ENCODE data around the gene C1QBP. TPM values are rescaled to one million over a fixed set of nuclear protein-coding genes. Genes with fewer than 3 reads are reported as not detected.

The C1QBP gene, protein sequence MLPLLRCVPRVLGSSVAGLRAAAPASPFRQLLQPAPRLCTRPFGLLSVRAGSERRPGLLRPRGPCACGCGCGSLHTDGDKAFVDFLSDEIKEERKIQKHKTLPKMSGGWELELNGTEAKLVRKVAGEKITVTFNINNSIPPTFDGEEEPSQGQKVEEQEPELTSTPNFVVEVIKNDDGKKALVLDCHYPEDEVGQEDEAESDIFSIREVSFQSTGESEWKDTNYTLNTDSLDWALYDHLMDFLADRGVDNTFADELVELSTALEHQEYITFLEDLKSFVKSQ
- polyA plus RNA-seq (2013, experiment 1 of 2) = 220 TPM
- 228 TPM for polyA plus RNA-seq (2013, experiment 2 of 2)

- 0% methylated on average over 51 to 60 of the region's 75 CpGs for WGBS, 2 experiments (ENCODE audit: insufficient coverage in 2 of 2)
- Histone ChIP-seq H3K4me3 (ENCODE audit: extremely low read depth, insufficient read depth, low read length, poor library complexity, severe bottlenecking) (peak within 1 kb of the TSS; percentile 73), H3K36me3 (ENCODE audit: control insufficient read depth, insufficient read depth, low read length) (peaks cover 59% of the 10 kb centered on the region), H3K4me1 (ENCODE audit: control insufficient read depth, insufficient read depth, low read length, poor library complexity, severe bottlenecking) (peaks cover 8% of the 10 kb centered on the region), H3K27ac (ENCODE audit: low read depth, low read length, severe bottlenecking) (peak within 1 kb of the TSS; percentile 62), H3K9me3 (ENCODE audit: control insufficient read depth, low read length) (no peaks in the 10 kb centered on the region)
These were observed at the start of gene C1QBP for GRCh38 chr17:5438716-5439445. Gene C1QBP, minus strand, starts transcription at chr17:5439155. Its CDS starts 82 bp downstream, at chr17:5439073.

DNA sequence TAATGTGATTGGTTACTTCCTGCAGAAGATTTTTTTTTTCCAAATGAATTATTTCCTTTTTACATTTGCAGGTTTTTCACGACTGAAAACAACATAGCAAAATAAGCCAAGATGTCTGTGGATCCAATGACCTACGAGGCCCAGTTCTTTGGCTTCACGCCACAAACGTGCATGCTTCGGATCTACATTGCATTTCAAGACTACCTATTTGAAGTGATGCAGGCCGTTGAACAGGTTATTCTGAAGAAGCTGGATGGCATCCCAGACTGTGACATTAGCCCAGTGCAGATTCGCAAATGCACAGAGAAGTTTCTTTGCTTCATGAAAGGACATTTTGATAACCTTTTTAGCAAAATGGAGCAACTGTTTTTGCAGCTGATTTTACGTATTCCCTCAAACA lies 49.8 kb upstream of the C1QBP start:
- WGBS, 2 experiments (ENCODE audit: insufficient coverage in 2 of 2) = 95 to 96% methylated on average over 7 to 8 of the region's 8 CpGs
- H3K9me3 ChIP-seq (ENCODE audit: control insufficient read depth, low read length) = peaks cover 15% of the 10 kb centered on the region
- no peak overlapping the region for H3K27ac ChIP-seq (ENCODE audit: low read depth, low read length, severe bottlenecking)
- H3K4me3 ChIP-seq (ENCODE audit: extremely low read depth, insufficient read depth, low read length, poor library complexity, severe bottlenecking) = no peak overlapping the region
- peaks cover 8% of the 10 kb centered on the region for H3K4me1 ChIP-seq (ENCODE audit: control insufficient read depth, insufficient read depth, low read length, poor library complexity, severe bottlenecking)
- peaks cover 48% of the 10 kb centered on the region for H3K36me3 ChIP-seq (ENCODE audit: control insufficient read depth, insufficient read depth, low read length)

DNA sequence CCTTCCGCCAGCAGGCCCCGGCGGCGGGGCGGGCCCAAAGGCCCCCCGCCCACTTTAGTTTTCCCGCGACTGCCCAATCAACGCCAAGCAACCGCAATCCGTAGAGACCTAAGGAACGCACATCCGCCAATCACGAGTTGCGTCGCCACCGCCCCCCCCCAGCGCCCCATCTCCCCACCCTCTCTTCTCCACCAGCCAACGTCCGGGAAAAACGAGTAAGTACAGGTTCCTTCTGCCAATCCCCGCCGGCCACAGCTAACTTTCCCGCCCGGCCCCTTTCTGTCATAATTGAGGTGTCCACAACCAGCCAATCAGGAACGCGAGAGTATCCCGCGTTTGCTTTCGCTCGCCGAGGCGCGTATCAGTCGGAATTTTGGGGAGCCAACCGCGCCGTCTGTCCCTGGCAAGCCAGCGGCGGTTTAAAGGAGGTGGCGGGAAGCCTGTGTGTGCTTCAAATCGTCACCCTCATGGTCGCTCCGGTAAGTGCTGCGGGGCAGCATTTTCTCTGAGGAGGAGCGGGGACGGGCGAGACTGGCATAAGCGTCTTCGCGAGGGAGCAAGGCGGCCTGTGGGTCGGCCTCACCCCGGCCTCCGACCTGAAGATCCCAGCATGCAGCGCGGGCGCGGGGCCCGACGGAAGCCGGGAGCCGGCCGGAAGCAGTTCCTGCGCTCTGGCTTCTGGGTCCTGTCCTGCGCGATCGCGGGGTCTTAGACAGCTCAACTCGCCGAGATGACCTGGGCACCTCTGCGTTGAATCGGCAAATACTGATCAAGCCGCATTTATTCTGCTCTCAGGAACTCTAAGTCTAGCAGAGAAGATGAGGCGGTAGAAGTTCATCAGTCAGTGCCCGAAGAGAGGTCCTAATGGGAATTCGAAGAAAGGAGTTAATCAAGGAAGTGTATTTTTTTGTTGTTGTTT lies 47.5 kb upstream of the C1QBP start, which contains the start of gene MIS12:
TSS of gene MIS12 (plus strand) at position 361 of the 919 bp plus-strand sequence. CDS start 2,297 bp downstream, outside the sequence.
- peaks cover 70% of the 10 kb centered on the region for H3K36me3 ChIP-seq (ENCODE audit: control insufficient read depth, insufficient read depth, low read length)
- peak within 1 kb of the TSS; percentile 98 for H3K4me3 ChIP-seq (ENCODE audit: extremely low read depth, insufficient read depth, low read length, poor library complexity, severe bottlenecking)
- peak within 1 kb of the TSS; percentile 100 for H3K27ac ChIP-seq (ENCODE audit: low read depth, low read length, severe bottlenecking)
- no peaks in the 10 kb centered on the region for H3K9me3 ChIP-seq (ENCODE audit: control insufficient read depth, low read length)
- 0% methylated on average over 62 to 64 of the region's 77 CpGs for WGBS, 2 experiments (ENCODE audit: insufficient coverage in 2 of 2)
- peaks cover 8% of the 10 kb centered on the region for H3K4me1 ChIP-seq (ENCODE audit: control insufficient read depth, insufficient read depth, low read length, poor library complexity, severe bottlenecking)

GRCh38 chr17:5485270-5486205 lies 46.6 kb upstream of the C1QBP start, which contains the start of gene DERL2:
Gene DERL2, minus strand, starts transcription at chr17:5486178. Its CDS starts 17 bp downstream, at chr17:5486161.
- H3K27ac ChIP-seq (ENCODE audit: low read depth, low read length, severe bottlenecking) = peak within 1 kb of the TSS; percentile 100
- peaks cover 8% of the 10 kb centered on the region for H3K4me1 ChIP-seq (ENCODE audit: control insufficient read depth, insufficient read depth, low read length, poor library complexity, severe bottlenecking)
- peaks cover 75% of the 10 kb centered on the region for H3K36me3 ChIP-seq (ENCODE audit: control insufficient read depth, insufficient read depth, low read length)
- peak within 1 kb of the TSS; percentile 98 for H3K4me3 ChIP-seq (ENCODE audit: extremely low read depth, insufficient read depth, low read length, poor library complexity, severe bottlenecking)
- no peaks in the 10 kb centered on the region for H3K9me3 ChIP-seq (ENCODE audit: control insufficient read depth, low read length)
- WGBS, 2 experiments (ENCODE audit: insufficient coverage in 2 of 2) = 1% methylated on average over 19 to 25 of the region's 29 CpGs

DNA sequence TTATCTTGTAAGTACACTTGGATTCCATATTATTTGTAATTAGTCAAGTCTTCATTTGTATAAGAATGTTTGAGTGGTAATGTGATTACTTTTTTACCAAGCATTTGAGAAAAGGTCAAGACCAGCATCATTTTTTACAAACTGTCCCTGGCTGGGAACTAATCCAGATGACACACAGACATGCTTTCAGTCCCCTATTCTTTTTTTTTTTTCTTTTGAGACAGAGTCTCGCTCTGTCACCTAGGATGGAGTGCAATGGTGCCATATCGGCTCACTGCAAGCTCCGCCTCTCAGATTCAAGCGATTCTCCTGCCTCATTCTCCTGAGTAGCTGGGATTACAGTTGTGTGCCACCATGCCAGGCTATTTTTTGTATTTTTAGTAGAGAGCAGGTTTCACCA lies 42.5 kb upstream of the C1QBP start:
- Histone ChIP-seq H3K36me3 (ENCODE audit: control insufficient read depth, insufficient read depth, low read length) (peaks cover 82% of the 10 kb centered on the region), H3K4me3 (ENCODE audit: extremely low read depth, insufficient read depth, low read length, poor library complexity, severe bottlenecking) (no peak overlapping the region), H3K27ac (ENCODE audit: low read depth, low read length, severe bottlenecking) (no peak overlapping the region), H3K9me3 (ENCODE audit: control insufficient read depth, low read length) (no peaks in the 10 kb centered on the region), H3K4me1 (ENCODE audit: control insufficient read depth, insufficient read depth, low read length, poor library complexity, severe bottlenecking) (peaks cover 5% of the 10 kb centered on the region)
- WGBS, 2 experiments (ENCODE audit: insufficient coverage in 2 of 2) = 83 to 90% methylated on average over 2 of the region's 4 CpGs

DNA sequence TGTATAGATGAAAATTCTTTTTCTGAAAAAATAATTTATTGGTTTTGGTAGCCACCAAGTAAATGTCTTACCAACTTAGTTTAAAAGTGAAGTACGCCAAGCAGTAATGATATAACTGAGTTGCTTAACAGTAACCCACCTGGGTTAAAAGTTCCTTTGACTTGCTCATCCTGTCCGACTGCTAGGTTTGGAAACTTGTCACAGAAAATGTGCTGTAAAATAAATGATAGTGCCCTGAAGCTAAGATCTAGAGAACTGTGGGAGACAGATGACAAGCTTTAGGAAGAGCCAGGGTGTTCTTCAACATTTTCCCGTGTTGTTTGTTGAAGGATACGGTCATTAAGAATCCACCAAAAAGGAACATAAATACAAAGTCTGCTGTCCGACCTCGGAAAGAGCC lies 42.0 kb upstream of the C1QBP start:
- 96% methylated on average over 4 of the region's 6 CpGs for whole genome bisulfite sequencing, 2 experiments (ENCODE audit: insufficient coverage in 2 of 2)
- Histone ChIP-seq H3K27ac (ENCODE audit: low read depth, low read length, severe bottlenecking) (no peak overlapping the region), H3K4me3 (ENCODE audit: extremely low read depth, insufficient read depth, low read length, poor library complexity, severe bottlenecking) (no peak overlapping the region), H3K36me3 (ENCODE audit: control insufficient read depth, insufficient read depth, low read length) (peaks cover 87% of the 10 kb centered on the region), H3K4me1 (ENCODE audit: control insufficient read depth, insufficient read depth, low read length, poor library complexity, severe bottlenecking) (peaks cover 5% of the 10 kb centered on the region), H3K9me3 (ENCODE audit: control insufficient read depth, low read length) (no peaks in the 10 kb centered on the region)

DNA sequence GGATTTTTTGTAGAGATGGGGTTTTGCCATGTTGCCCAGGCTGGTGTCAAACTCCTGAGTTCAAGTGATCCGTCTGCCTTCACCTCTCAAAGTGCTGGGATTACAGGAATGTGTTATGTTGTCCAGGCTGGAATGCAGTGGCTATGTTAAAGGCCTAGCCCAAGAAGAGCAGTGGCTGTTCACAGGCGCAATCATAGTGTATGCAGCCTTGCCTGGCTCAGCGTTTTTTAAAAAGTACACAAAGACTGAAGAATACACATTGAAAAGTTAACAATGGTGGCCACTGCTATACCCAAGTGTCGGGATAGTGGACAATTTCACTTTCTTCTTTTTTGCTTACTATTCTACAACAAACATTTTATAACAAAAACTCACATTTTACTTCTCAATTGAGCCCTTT lies 40.0 kb upstream of the C1QBP start:
- Histone ChIP-seq H3K4me3 (ENCODE audit: extremely low read depth, insufficient read depth, low read length, poor library complexity, severe bottlenecking) (no peak overlapping the region), H3K9me3 (ENCODE audit: control insufficient read depth, low read length) (no peaks in the 10 kb centered on the region), H3K36me3 (ENCODE audit: control insufficient read depth, insufficient read depth, low read length) (peaks cover 96% of the 10 kb centered on the region)

DNA sequence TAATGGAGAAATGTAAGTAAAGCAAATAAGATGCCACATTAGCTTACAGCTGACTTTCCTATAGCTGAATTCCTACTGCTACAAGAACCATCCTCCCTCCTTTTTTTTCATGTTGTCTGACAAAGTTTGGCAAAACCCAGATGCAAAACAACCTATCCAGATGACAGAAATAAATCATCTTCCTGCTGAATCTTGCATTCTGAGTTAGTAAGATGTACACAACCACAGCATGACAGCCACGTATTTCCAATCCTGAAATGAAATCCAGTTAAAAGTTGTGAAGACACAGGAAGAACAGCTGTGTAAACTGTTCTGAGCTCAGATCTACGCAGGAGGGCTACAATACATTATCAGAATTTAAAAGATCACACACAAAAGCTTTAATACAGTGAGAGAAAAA lies 35.0 kb upstream of the C1QBP start:
- no peak overlapping the region for H3K4me3 ChIP-seq (ENCODE audit: extremely low read depth, insufficient read depth, low read length, poor library complexity, severe bottlenecking)
- WGBS, 2 experiments (ENCODE audit: insufficient coverage in 2 of 2) = 60% methylated on average over 1 of the region's 2 CpGs; no CpG with 5 or more reads in 1 of the 2 experiments
- H3K4me1 ChIP-seq (ENCODE audit: control insufficient read depth, insufficient read depth, low read length, poor library complexity, severe bottlenecking) = no peaks in the 10 kb centered on the region
- peaks cover 67% of the 10 kb centered on the region for H3K36me3 ChIP-seq (ENCODE audit: control insufficient read depth, insufficient read depth, low read length)
- H3K27ac ChIP-seq (ENCODE audit: low read depth, low read length, severe bottlenecking) = no peak overlapping the region
- no peaks in the 10 kb centered on the region for H3K9me3 ChIP-seq (ENCODE audit: control insufficient read depth, low read length)

More for the DNA sequence above, 40.0 kb upstream of the C1QBP start:
- Histone ChIP-seq H3K4me1 (ENCODE audit: control insufficient read depth, insufficient read depth, low read length, poor library complexity, severe bottlenecking) (no peaks in the 10 kb centered on the region), H3K27ac (ENCODE audit: low read depth, low read length, severe bottlenecking) (no peak overlapping the region)
- 88 to 100% methylated on average over 4 of the region's 4 CpGs for WGBS, 2 experiments (ENCODE audit: insufficient coverage in 2 of 2)

DNA sequence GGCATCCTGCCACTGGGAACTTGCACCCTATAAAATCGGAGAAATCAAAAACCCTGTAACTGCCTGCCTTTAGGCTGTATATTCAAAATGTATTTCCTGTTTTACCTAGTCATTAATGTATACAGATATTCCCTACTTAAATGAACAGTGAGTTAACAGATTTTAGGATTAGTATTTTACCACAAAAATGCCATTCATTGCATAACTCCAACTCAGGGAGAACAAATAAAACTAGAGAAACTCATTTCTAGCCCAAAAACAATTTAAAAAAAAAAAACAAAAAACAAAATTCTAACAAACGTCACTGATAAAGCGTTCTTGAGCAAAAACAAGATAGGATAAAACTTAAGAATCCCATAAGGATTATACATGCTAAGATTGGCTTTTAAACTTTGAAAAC lies 33.6 kb upstream of the C1QBP start:
- no peak overlapping the region for H3K4me3 ChIP-seq (ENCODE audit: extremely low read depth, insufficient read depth, low read length, poor library complexity, severe bottlenecking)
- no CpG with 5 or more reads among the region's 3 CpGs for WGBS, 2 experiments (ENCODE audit: insufficient coverage in 2 of 2)
- no peak overlapping the region for H3K27ac ChIP-seq (ENCODE audit: low read depth, low read length, severe bottlenecking)
- no peaks in the 10 kb centered on the region for H3K4me1 ChIP-seq (ENCODE audit: control insufficient read depth, insufficient read depth, low read length, poor library complexity, severe bottlenecking)
- H3K36me3 ChIP-seq (ENCODE audit: control insufficient read depth, insufficient read depth, low read length) = peaks cover 53% of the 10 kb centered on the region
- no peaks in the 10 kb centered on the region for H3K9me3 ChIP-seq (ENCODE audit: control insufficient read depth, low read length)
